Nucleus accumbens (tissue), 56 donors: ENCODE measurements around the gene GJC1.
A peak's percentile ranks its signal among the peaks of the same experiment; 100 is the strongest.

Experiments
- DNase-seq, 56 donors: peaks; one replicate each; lab custom pipeline; 2025; lab: John Stamatoyannopoulos, UW

GJC1 gene

DNA sequence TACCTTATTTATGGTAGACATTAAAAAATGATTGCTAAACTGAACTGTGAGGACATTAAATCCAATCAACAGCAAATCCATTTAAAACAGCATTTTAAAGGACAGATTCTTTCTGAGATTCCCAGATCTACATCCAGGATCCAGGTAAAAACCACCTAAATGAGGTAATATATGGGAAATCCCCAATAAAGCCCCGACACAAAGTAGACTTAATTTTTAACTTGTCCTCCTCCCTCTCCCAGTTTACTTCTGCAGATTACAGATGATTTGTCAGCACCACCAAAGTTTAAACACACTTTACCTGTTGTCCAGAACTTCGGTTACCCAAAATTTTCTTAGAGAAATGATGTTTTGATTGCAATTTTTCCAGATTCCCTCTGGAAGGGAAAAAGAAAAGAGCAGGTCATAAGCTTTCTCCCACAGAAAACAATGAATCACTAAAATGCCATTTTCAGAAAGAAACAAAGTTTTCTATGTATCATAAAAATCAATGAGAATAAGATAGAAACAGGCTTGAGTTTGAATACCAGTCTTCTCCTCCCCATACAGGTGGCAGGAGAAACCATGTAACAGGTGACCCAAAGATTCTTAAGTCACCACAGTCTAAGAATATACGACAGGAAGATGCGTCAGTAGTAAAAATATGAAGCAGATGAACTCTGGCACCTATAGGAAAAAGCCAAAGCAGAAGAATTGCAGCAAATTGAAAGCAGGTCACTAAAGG lies 22.8 kb downstream of the GJC1 start:
- DNase-seq: no peak

DNA sequence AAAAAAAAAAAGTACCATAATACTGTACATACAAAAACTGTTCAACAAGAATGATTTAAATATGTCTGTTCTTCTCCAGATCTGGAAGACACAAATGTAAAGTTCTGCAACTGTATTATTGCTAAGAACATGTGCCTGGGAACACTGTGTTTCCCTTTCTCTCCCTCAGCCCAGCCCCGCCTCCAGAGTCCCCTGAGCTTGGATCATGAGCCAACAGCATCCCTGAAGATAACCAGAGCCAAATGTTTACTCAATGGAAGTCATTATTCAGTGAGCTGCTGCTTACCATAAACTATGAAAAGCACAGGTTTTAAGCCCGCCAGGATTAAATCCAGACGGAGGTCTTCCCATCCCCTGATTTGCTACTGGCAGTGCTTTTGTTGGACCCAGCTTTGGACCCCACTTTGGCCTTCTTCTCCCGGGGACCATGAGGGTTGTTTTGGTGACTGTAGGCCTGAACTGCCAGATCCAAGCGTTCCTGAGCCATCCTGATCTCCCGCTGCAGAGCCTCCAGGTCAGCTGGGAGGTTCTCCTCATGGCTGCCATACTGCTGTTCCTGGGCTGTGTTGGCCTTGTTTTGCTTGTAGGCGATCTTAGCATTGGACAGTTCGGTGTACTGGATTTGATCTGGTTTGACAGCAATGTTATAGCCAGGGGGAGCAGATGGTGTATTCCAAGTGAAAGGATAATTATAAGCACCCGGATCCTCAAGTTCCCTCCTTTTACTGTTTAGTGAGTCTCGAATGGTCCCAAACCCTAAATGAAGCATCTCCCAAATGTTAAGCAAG lies 25.6 kb downstream of the GJC1 start:
- DNase-seq: no peak

DNA sequence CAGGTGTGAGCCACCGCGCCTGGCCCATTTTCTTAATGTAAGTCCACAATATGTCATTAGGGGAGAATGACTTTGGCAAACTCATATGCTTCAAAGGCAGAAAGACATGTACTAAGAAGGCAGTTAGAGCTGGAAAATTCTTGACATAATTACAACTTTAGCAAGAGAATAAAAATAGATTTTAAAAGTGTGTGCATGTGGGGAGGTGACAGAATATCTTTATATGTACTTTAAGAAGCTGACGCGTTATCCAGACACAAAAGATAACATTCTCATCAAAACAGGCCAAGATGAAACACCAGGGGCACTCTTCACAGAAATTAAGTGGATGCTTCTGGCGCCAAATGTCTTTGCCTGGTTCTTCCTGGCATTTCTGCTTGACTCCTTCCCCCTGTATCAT lies 28.2 kb downstream of the GJC1 start:
- no peak for DNase-seq

DNA sequence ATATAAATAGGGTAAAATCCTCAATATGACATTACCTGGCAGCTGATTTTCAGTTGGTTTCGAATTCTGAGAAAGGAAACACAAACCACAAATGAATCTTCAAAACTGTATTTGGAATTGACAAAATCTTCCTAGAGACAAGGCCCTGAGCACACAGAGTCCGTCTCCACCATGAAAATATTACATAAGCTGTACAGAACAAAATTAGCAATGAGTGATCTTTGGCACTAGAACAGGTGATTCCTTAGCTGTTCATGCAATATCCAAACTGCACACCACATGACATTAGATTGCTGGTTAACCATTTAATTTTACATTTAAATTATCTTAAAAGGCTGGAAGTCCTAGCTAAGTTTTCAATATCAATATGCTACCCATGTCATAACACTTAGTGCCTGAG lies 31.7 kb downstream of the GJC1 start:
- DNase-seq: no peak

DNA sequence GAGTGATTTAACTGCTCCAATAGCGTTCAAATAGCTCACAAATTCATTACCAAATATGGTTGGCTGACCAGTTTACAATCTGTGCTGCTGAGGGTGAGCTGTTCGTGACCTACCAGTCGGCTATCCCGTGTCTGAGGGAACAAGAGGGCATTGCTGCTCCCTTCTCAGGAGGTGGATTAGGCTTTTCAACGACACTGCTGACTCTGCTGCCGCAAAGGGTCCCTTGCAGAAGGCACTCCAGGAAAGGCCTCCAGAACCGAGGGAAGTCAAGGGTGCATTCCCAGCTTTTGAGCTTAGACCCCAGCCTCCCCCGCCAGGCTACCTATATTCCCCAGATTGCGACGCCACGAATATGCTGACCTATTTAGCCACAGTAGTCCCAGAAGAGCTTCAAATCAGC lies 32.3 kb downstream of the GJC1 start:
- no peak for DNase-seq

DNA sequence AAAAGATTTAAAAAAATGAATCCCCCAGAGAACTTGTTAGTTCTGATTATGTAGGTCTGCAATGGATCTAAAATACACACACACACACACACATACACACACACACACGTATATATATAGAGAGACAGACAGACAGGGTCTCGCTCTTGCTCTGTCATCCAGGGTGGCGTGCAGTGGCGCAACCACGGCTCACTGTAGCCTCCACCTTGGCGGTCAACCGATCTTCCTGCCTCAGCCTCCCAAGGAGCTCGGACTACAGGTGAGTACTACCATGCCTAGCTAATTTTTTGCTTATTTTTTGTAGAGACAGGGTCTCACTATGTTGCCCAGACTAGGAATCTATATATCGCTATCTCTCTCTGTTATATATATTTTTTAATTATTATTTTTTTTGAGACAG lies 33.4 kb downstream of the GJC1 start:
- DNase-seq: no peak

DNA sequence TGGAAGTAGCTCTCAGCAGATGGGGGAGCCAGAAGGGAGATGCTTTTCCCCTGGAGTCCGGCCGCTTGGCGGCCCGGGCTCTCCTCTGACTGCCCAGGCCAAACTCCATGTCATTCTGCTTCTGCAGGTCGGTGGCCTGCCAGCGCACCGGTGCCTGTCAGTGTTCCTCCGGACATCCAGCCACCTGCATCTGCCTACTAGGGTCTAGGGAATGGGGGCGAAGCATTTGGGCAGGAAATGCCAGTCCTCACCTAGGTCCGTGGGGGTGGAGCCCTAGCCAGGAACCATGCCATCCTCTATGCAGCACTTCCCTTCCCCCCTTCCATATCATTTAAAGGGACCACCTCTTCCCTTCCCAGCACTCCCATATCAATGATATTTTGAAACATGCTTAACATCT lies 34.2 kb downstream of the GJC1 start:
- DNase-seq: no peak

DNA sequence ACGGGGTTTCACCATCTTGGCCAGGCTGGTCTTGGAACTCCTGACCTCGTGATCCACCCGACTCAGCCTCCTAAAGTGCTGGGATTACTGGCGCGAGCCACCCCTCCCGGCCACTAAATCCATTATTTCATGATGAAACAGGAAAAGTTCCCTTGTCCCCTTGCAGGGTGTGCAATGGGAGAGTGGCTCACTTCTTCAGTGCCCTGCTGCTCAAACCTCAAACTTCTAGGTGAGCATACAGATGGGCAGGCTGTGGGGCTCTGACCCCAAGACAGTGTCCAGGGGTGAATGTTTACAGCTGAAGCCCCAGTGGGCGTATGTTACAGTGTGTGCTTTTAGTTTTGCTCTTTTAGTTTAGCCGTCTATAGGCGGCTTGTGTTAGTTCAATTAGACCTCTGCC lies 34.7 kb downstream of the GJC1 start:
- no peak for DNase-seq

DNA sequence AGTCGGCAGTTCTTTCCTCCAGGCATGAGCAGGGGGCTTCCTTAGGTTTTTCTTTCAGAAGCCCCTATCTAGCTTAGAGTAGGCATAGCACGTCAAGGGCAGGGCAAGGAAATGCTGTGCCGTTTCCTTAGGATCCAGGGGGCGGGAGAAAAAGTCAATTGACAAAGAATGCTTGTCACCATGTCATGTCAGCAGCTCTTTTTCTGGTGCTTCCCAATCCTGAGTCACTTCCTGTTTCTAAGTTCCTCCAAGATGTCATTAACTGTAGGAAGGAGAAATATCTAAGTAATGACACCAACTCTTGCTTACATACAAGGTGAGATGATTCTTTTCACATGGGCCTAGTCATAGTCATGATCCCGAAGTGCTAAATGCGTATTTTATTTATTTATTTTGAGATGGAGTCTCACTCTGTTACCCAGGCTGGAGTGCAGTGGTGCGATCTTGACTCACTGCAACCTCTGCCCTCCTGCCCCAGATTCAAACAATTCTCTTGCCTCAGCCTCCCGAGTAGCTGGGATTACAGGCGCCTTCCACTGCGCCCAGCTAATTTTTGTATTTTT lies 35.2 kb downstream of the GJC1 start:
- DNase-seq: no peak

DNA sequence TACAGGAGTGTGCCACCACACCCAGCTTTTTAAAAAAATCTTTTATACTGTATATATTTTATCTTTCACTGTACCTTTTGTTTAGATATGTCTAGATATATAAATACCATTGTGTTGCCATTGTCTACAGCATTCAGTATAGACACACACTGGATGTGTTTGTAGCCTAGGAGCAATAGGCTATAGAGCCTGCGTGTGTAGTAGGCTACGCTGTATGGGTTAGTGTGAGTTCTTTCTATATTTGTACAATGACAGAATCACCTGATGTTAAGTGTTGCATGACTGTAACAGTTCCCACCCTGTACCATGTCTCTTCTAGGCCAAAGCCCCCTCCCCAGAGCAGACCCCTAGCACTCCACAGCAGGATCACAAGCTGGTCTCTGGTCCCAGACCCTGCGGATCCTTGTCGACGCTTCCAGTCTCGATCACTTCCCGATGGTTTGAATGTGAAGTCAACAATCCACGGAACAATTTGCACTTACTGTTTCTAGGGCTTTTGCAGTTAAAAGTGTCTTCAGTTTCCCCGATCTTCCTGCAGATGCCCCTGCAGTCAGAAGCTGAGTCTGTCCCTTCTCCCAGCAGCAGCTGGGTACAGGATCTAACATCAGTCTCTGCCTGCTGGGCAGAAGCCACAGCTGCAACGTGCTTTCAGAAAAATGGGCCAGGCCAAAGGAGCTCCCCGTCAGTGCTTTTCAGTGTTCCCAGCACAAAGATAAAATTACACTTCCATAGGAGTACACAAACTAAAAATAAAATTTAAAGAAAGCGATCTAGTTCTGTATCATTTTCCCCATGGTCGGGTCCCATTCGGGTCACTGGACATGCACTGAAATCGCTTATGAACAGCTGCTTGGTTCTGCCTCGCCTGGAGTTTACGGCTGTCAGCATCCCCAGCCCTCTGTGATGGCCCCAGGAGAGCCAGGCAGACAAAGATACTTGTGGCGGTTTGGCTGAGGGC lies 35.9 kb downstream of the GJC1 start:
- DNase-seq: peak in 1 of 56 donors; percentile 21

DNA sequence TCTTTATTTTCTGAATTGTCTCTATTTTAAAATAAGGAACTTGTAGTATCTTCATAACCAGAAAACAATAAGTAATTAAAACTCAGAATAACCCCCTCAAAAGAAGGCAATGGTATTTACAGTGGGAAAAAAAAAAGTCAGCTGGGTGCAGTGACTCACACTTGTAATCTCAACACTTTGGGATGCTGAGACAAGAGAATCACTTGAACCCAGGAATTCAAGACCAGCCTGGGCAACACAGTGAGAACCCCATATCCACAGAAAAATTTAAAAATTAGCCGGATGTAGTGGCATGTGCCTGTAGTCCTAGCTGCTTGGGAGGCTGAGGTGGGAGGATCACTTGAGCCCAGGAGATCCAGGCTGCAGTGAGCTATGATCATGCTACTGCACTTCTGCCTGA lies 37.8 kb downstream of the GJC1 start:
- no peak for DNase-seq

DNA sequence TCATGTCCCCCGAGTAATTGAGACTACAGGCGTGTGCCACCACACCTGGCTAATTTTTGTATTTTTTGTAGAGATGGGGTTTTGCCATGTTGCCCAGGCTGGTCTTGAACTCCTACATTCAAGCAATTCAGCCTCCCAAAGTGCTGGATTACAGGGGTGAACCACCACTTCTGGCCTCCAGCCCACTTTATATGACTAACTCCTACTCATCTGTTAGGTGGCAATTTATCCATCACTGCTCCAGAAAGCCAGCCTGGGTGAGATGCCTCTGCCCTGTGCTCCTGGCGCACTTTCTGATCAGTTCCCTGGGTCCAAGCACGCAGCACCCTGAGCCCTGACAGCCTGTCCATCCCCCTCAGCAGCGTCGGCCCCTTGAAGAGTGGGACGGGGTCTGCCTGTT lies 41.9 kb downstream of the GJC1 start:
- DNase-seq: no peak

DNA sequence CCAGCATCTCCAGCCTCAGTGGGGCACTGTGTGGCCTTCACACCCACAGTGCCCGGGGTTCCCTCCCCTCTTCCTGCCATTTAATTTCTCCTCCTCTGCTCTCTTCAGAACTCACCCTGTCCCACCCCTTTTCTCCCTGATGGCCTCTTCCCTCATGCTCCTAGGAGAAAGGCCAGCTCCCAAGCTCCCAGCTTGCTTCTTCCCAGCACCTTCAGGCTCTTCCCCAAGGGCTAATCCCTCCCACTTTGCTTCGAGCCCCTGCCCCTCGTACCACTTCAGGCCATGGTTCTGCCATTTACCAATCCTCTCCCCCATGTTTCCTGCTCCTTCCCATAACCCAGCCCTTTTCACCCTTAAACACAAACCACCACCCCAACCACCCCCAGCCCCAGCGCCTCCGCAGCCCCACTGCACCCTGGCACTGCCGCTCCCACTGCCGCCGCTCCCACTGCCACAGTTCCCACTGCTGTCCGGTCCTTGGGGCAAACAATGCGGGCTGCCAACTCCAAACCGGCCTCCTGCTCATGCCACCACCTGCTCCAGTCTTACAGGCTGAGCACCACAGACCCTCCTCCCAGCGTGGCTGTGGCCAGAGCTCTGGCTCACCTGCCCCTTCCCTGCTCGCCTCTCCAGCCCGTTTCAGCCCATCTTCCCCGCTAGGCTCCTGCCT lies 42.7 kb downstream of the GJC1 start:
- no peak for DNase-seq

DNA sequence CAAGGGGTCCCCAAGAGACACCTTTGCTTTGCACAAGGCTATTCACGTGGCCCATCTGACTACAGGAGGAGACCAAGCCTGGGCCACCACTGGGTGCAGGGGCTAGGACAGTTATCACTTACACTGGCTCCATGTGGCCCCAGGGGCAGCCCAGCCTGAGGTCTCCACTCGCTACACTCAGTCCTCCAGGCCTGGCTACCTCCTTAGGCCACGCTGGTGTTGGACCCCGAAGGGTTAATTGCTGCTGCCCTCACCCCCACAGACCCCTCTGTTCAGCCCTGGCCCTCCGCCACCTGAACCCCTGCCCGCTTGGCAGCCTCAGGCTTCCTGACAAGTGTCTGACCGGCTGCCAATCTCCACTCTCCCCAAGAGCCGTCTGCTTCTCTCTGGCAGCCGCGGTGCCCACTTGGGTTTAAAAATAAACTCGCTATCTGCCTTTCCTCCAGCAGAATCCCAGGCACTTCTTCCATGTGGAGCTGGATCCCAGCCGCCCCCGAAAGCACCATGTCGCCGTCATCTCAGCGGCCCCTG lies 43.5 kb downstream of the GJC1 start:
- DNase-seq: peak in 4 of 56 donors; percentile 1 to 19 (median 15)

DNA sequence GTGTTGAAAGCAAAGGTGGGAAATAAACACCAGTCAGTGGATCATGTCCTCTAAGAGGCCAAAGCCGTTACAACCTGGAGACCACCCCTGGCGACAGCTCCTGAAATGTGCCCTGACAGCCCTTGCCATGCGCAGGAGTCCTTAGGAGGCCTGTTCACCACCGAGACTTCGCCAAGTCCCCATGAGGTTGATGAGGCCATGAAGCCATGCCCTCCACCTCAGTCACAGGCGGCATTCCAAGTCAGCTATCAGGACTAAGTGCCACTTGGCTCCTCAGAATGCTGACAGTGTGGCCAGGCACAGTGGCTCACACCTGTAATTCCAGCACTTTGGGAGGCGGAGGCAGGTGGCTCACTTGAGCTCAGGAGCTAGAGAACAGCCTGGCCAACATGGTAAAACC lies 44.2 kb downstream of the GJC1 start:
- DNase-seq: no peak

DNA sequence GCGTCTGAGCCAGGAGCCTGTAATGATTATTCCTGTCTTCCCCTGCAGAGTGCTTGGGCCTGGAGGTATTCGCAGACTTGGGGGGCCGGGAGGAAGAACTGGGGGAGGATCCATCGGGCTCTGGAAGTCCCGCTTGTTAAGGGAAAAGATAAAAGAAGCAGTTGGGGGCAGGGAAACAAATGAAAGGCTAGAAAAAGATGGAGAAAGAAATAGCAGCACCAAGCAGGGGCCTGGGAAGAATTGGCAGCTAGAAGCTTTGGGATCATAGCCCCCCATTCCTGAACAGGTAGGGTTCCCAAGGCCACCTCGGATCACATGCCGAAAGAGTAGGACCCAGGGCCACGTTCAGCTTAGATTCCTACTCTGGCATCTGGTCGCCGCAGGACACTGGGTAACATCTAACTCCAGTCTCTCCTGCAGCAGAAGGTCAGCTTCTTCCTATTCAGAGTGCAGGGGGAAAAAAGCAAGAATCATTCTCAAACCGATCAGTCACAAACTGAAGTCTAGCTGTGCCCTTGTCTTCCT lies 47.7 kb downstream of the GJC1 start:
- no peak for DNase-seq

DNA sequence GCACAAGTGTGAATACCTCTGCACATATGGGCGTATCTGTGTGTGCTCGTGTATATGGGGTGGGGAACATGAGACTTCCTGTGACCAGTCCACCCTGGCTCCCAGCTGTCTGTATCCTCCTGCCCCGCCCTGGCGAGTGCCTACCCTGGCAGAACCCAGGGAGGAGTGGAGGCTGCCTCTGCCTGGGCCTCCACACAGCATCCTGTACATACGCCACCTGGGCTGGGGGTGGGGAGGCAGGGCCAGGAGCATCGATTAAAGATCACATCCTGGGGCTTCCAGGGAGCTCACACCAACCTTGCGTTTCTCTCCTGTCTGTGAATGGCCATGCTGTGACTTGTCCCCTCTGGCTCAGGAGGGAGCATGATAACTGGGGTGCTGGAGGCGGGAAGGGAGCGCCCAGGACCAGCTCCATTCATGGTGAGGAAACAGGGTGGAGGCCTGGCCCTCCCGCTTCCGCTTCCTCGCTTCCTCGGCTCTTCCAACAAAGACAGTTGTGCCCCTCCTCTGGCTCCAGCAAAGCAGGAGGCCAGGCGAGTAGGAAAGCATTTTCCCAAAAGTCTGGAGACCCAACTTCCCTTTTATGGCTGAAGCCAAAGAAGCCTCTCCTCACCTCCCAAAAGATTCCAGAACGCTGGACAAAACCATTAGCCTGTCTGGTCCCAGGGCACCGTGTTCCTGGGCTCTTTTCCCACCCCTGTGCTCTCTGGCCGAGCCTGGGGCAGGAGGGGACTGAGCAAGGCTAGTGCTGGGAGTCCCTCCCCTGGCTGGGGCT lies 48.3 kb downstream of the GJC1 start:
- no peak for DNase-seq

DNA sequence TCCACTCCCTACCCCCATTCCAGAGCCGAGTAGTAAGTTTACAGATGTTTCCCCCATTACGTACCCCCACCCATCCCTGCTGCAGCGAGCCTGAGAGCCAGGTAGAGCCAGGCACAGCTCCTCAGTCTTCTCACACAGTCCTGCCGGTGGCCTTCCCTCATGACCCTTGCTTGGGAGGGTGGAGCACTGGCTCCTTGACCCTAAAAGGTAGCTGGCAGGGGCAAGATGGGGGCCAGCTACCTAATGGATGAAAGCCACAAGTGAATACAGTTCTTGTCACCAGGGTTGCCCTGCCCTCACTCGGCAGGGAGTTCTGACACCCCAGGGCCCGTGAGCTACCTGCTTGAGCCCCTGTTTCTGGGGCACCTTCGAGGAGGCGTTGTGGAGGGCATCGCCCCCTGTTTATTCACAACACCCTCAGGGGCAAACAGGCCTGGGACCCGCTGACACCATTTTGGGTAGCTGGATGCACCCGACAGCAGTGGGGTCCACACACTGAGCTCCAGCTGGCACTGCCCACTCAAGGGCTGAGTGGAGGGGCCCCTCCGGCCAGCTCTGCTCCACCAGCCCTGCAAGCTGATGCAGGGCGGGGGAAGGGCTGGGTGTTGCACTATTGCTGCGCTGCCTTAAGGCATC lies 49.1 kb downstream of the GJC1 start:
- no peak for DNase-seq
